ENCODE measurements around the gene TRIM75. TPM values are rescaled to one million over a fixed set of nuclear protein-coding genes. Genes with fewer than 3 reads are reported as not detected.

TRIM75 gene
- total and polyA plus RNA-seq, 9 donors = not detected

GRCh38 chr4:165009493-165010227 lies 44.0 kb upstream of the TRIM75 start:
- no peaks in the 10 kb centered on the region for H3K9me3 ChIP-seq
- H3K27me3 ChIP-seq = no peaks in the 10 kb centered on the region
- no peaks in the 10 kb centered on the region for H3K4me1 ChIP-seq (ENCODE audit: insufficient read depth)
- WGBS, 3 donors = 76 to 81% (median 78%) methylated on average over 5 of the region's 5 CpGs
- TF ChIP-seq CTCF (IDR thresholded peaks at IDR 0.05) (no peak), EP300 (IDR thresholded peaks at IDR 0.05) (no peak), POLR2A (IDR thresholded peaks at IDR 0.05) (no peak)
- intact Hi-C loops (cut with DNase I) = no loop called here
- H3K4me3 ChIP-seq = no peak overlapping the region
- no peak for DNase-seq
- H3K27ac ChIP-seq = no peak overlapping the region
- no peaks in the 10 kb centered on the region for H3K36me3 ChIP-seq

- no peak for TF ChIP-seq CTCF (IDR thresholded peaks at IDR 0.05)
- no peak for TF ChIP-seq POLR2A (IDR thresholded peaks at IDR 0.05)
- TF ChIP-seq EP300 (IDR thresholded peaks at IDR 0.05) = no peak
- H3K4me1 ChIP-seq (ENCODE audit: insufficient read depth) = no peaks in the 10 kb centered on the region
- intact Hi-C loops (cut with DNase I) = no loop called here
- no peak overlapping the region for H3K27ac ChIP-seq
- no peak for DNase-seq
- no peaks in the 10 kb centered on the region for H3K9me3 ChIP-seq
- no peak overlapping the region for H3K4me3 ChIP-seq
- WGBS, 3 donors = 68 to 82% (median 73%) methylated on average over 2 of the region's 2 CpGs
- no peaks in the 10 kb centered on the region for H3K36me3 ChIP-seq
- no peaks in the 10 kb centered on the region for H3K27me3 ChIP-seq
Observed at GRCh38 chr4:165010487-165010886, 43.2 kb upstream of the TRIM75 start.

- intact Hi-C loops (cut with DNase I) = no loop called here
- 74 to 87% (median 86%) methylated on average over 8 of the region's 8 CpGs for WGBS, 3 donors
- Histone ChIP-seq H3K4me3 (no peak overlapping the region), H3K9me3 (no peaks in the 10 kb centered on the region), H3K27ac (no peak overlapping the region), H3K36me3 (no peaks in the 10 kb centered on the region), H3K27me3 (no peaks in the 10 kb centered on the region), H3K4me1 (ENCODE audit: insufficient read depth) (no peaks in the 10 kb centered on the region)
- no peak for TF ChIP-seq POLR2A (IDR thresholded peaks at IDR 0.05)
- no peak for TF ChIP-seq CTCF (IDR thresholded peaks at IDR 0.05)
- no peak for TF ChIP-seq EP300 (IDR thresholded peaks at IDR 0.05)
- no peak for DNase-seq
Observed at GRCh38 chr4:165010991-165011390, 42.7 kb upstream of the TRIM75 start.

GRCh38 chr4:165011403-165011802 lies 42.3 kb upstream of the TRIM75 start:
- no peaks in the 10 kb centered on the region for H3K9me3 ChIP-seq
- no peaks in the 10 kb centered on the region for H3K4me1 ChIP-seq (ENCODE audit: insufficient read depth)
- H3K4me3 ChIP-seq = no peak overlapping the region
- DNase-seq = no peak
- intact Hi-C loops (cut with DNase I) = no loop called here
- H3K27me3 ChIP-seq = no peaks in the 10 kb centered on the region
- H3K27ac ChIP-seq = no peak overlapping the region
- 82 to 85% (median 83%) methylated on average over 5 of the region's 5 CpGs for WGBS, 3 donors
- TF ChIP-seq CTCF (IDR thresholded peaks at IDR 0.05) (no peak), POLR2A (IDR thresholded peaks at IDR 0.05) (no peak), EP300 (IDR thresholded peaks at IDR 0.05) (no peak)
- H3K36me3 ChIP-seq = no peaks in the 10 kb centered on the region

Measured in ovary (tissue), 9 donors.